B cell (primary cell): ENCODE results near the gene SLAMF9. TPM values are rescaled to one million over a fixed set of nuclear protein-coding genes. Genes with fewer than 3 reads are reported as not detected.

Source experiments
- ATAC-seq: fragments of 200-7000 bp; cut with Tn5 transposase; one replicate; pipeline ENCODE4 v1.10.0; 2021; ENCODE audit warnings: low read depth, mild to moderate bottlenecking, moderate number of reproducible peaks, moderate library complexity
- CTCF ChIA-PET: fragments of 350-600 bp; sonication (Branson Sonifier 250); formaldehyde crosslinking; loops from one replicate; lab custom pipeline; 2021; ENCODE audit warnings: antibody characterized with exemption, inconsistent platforms; lab: Charles Lee
- POLR2A ChIA-PET: fragments of 350-600 bp; sonication (Branson Sonifier 250); formaldehyde crosslinking; loops from one replicate; lab custom pipeline; 2021; ENCODE audit warnings: antibody characterized with exemption; lab: Charles Lee
- DNase-seq: peaks from one replicate; pipeline ENCODE4 v3.0.0; 2013
- H2AFZ ChIP-seq: 2 replicates; pipeline ENCODE4 v1.6.1; 2012; ENCODE audit warnings: mild to moderate bottlenecking, low read depth, low read length; ENCODE audit not compliant: insufficient read depth, poor library complexity, severe bottlenecking
- H3K27ac ChIP-seq, 2 donors: 1 replicate in 1 of 2; 2 replicates in 1 of 2; pipeline ENCODE4 v1.5.1; 2012 to 2013; ENCODE audit warnings: low read length in 2 of 2, mild to moderate bottlenecking in 2 of 2, moderate library complexity in 1 of 2
- H3K27me3 ChIP-seq, 4 experiments: fragments of 200-600 bp in 1 of 4; sonication (generic) in 1 of 4; replicated peaks in 1 of 4; 1 replicate in 2 of 4; 2 replicates in 2 of 4; pipeline versions ENCODE4 v1.6.1 to v1.7.0; 2013 to 2016; ENCODE audit warnings: low read length in 3 of 4, mild to moderate bottlenecking in 2 of 4, mixed read lengths in 1 of 4, moderate library complexity in 1 of 4; ENCODE audit not compliant: insufficient read depth in 4 of 4, control insufficient read depth in 3 of 4; ENCODE audit errors: control extremely low read depth in 1 of 4
- H3K36me3 ChIP-seq, 2 experiments: replicated peaks in 1 of 2; 1 replicate in 1 of 2; 2 replicates in 1 of 2; pipeline versions ENCODE4 v1.6.1 to v1.7.1; 2013; ENCODE audit warnings: low read length in 1 of 2; ENCODE audit not compliant: insufficient read depth in 2 of 2, control insufficient read depth in 1 of 2; ENCODE audit errors: control extremely low read depth in 1 of 2, extremely low read depth in 1 of 2
- H3K4me1 ChIP-seq, 2 donors: fragments of 200-600 bp in 1 of 2; sonication (generic) in 1 of 2; 1 replicate in 1 of 2; 2 replicates in 1 of 2; pipeline versions ENCODE4 v1.5.1 to v1.6.1; 2013 to 2017; ENCODE audit warnings: low read length in 2 of 2; ENCODE audit not compliant: control insufficient read depth in 2 of 2, insufficient read depth in 2 of 2
- H3K4me2 ChIP-seq: replicated peaks from 2 replicates; pipeline ENCODE3; 2012; ENCODE audit warnings: mild to moderate bottlenecking, low read depth, low read length; ENCODE audit not compliant: poor library complexity, severe bottlenecking
- H3K4me3 ChIP-seq, 5 experiments: fragments of 200-600 bp in 1 of 5; sonication (generic) in 1 of 5; 1 replicate in 3 of 5; 2 replicates in 2 of 5; pipeline versions ENCODE4 v1.5.1 to v1.7.0; 2011 to 2016; ENCODE audit warnings: low read length in 4 of 5, mild to moderate bottlenecking in 4 of 5, low read depth in 2 of 5, control low read depth in 1 of 5, moderate library complexity in 1 of 5; ENCODE audit not compliant: insufficient read depth in 1 of 5; ENCODE audit errors: control extremely low read depth in 1 of 5, extremely low read depth in 1 of 5
- H3K79me2 ChIP-seq: fragments of 200-600 bp; sonication (generic); one replicate; pipeline ENCODE4 v1.6.0; 2016; ENCODE audit warnings: low read length; ENCODE audit not compliant: control insufficient read depth, insufficient read depth
- H3K9ac ChIP-seq: fragments of 200-600 bp; sonication (generic); 2 replicates; pipeline ENCODE4 v1.6.1; 2017; ENCODE audit warnings: mild to moderate bottlenecking, low read length, moderate library complexity
- H3K9me3 ChIP-seq, 3 donors: one replicate each; pipeline versions ENCODE4 v1.6.1 to v1.7.1; 2013; ENCODE audit warnings: low read length in 2 of 3; ENCODE audit not compliant: control insufficient read depth in 2 of 3, insufficient read depth in 1 of 3; ENCODE audit errors: control extremely low read depth in 1 of 3
- H4K20me1 ChIP-seq: 2 replicates; pipeline ENCODE4 v1.6.0; 2012; ENCODE audit warnings: mild to moderate bottlenecking, low read length; ENCODE audit not compliant: insufficient read depth, control insufficient read depth, poor library complexity, severe bottlenecking
- H3K27ac Mint-ChIP-seq: one replicate; pipeline ENCODE4 v1.8.0; 2021; ENCODE audit warnings: mixed read lengths
- H3K27me3 Mint-ChIP-seq: one replicate; pipeline ENCODE4 v1.8.0; 2021; ENCODE audit warnings: mixed read lengths
- H3K4me1 Mint-ChIP-seq: one replicate; pipeline ENCODE4 v1.8.0; 2021; ENCODE audit warnings: mixed read lengths
- H3K4me3 Mint-ChIP-seq: one replicate; pipeline ENCODE4 v1.8.0; 2021; ENCODE audit warnings: mixed read lengths
- H3K9me3 Mint-ChIP-seq: one replicate; pipeline ENCODE4 v1.8.0; 2022; ENCODE audit warnings: mixed read lengths; ENCODE audit not compliant: insufficient read depth
- CTCF ChIP-seq: fragments of 200-600 bp; IDR thresholded peaks from one replicate; pipeline ENCODE4 v1.8.0; 2022; ENCODE audit warnings: antibody characterized with exemption, mild to moderate bottlenecking
- EZH2 ChIP-seq: IDR thresholded peaks from 2 replicates; pipeline ENCODE4 v1.6.1; 2012; ENCODE audit warnings: borderline replicate concordance, low read depth, mild to moderate bottlenecking, moderate library complexity, low read length; ENCODE audit not compliant: insufficient read depth, poor library complexity, severe bottlenecking
- WGBS: methylation state at CpG from one replicate; pipeline ENCODE4 v1.1.5; 2013; ENCODE audit warnings: missing lambda C conversion rate; ENCODE audit not compliant: insufficient coverage; 5-methylcytosine and 5-hydroxymethylcytosine counted together
- intact Hi-C: fragments of 100-400 bp; cut with micrococcal nuclease; formaldehyde crosslinking; loops from one replicate; pipeline ENCODE4 v1.10.0; 2022
- polyA plus RNA-seq: library from polyadenylated mRNA; depleted of rRNA; stranded (reverse); fragments of >200 nt; gene quantifications from 2 replicates; pipeline ENCODE4 v1.2.3, GENCODE V29; 2012
- total RNA-seq, 2 donors: library from RNA; stranded (reverse); fragments of 120-200 nt in 1 of 2; gene quantifications; 1 replicate in 1 of 2; 2 replicates in 1 of 2; pipeline versions ENCODE4 v1.2.3 to v1.2.4, GENCODE V29; 2013 to 2022

The SLAMF9 gene
- total and polyA plus RNA-seq, 2 donors (not counting 1 experiment from before 2014, with no cell fraction given): not detected

GRCh38 chr1:159937054-159937750 is 16.8 kb downstream of the SLAMF9 start:
- H3K9ac ChIP-seq: peak overlapping the region; percentile 34
- Mint-ChIP-seq H3K27me3 (peaks cover 4% of the 10 kb centered on the region), H3K9me3 (no peaks in the 10 kb centered on the region), H3K4me1 (peaks cover 47% of the 10 kb centered on the region), H3K27ac (peak overlapping the region; percentile 26), H3K4me3 (peak overlapping the region; percentile 74)
- peaks cover 0 to 4% (median 0%) of the 10 kb centered on the region in 3 donors for H3K9me3 ChIP-seq
- peak overlapping the region; percentile 73 for H3K4me2 ChIP-seq
- no peak overlapping the region for H3K27ac ChIP-seq
- no peaks in the 10 kb centered on the region for H3K36me3 ChIP-seq
- H3K27me3 ChIP-seq: peaks cover 0 to 3% (median 0%) of the 10 kb centered on the region in 4 experiments
- intact Hi-C loops: loop anchor here (2.0 to 5.0 kb wide), 4 partner anchors 46 to 315 kb away; no protein-coding TSS in a partner anchor
- TF ChIP-seq CTCF: no peak
- no peak for TF ChIP-seq EZH2
- no peaks in the 10 kb centered on the region for H4K20me1 ChIP-seq
- ChIA-PET POLR2A (interaction anchor here (0.6 to 1.8 kb wide), 3 partner anchors 9 to 18 kb away, joined by 3 to 5 read pairs (median 4); no protein-coding TSS in a partner anchor), CTCF (interaction anchor here (1.0 to 10.7 kb wide), 9 partner anchors 14 to 150 kb away, joined by 3 to 177 read pairs (median 6); partner anchors contain the start of genes SLAMF9 and TAGLN2)
- H3K4me3 ChIP-seq: peak overlapping the region in 3 of 5 experiments; percentile 17 to 25 (median 18)
- WGBS: 17% methylated on average over 3 of the region's 4 CpGs
- peaks cover 37 to 43% of the 10 kb centered on the region in 2 donors for H3K4me1 ChIP-seq
- H3K79me2 ChIP-seq: no peaks in the 10 kb centered on the region
- ATAC-seq (no peak), DNase-seq (peak; percentile 65)
- H2AFZ ChIP-seq: peak overlapping the region; percentile 50
